NCI-H2196 (cell line): ENCODE data around the gene ANKH.
A peak's percentile ranks its signal among the peaks of the same experiment; 100 is the strongest.
"Not testable (repeated sequence)": the region's sequence is repeated elsewhere in the genome, so short reads cannot be mapped to it uniquely, and the experiment has no call there.

Experiments used
- DNase-seq: peaks from one replicate; lab custom pipeline; 2025; ENCODE audit not compliant: unreplicated experiment; lab: John Stamatoyannopoulos, UW

ANKH gene

DNA sequence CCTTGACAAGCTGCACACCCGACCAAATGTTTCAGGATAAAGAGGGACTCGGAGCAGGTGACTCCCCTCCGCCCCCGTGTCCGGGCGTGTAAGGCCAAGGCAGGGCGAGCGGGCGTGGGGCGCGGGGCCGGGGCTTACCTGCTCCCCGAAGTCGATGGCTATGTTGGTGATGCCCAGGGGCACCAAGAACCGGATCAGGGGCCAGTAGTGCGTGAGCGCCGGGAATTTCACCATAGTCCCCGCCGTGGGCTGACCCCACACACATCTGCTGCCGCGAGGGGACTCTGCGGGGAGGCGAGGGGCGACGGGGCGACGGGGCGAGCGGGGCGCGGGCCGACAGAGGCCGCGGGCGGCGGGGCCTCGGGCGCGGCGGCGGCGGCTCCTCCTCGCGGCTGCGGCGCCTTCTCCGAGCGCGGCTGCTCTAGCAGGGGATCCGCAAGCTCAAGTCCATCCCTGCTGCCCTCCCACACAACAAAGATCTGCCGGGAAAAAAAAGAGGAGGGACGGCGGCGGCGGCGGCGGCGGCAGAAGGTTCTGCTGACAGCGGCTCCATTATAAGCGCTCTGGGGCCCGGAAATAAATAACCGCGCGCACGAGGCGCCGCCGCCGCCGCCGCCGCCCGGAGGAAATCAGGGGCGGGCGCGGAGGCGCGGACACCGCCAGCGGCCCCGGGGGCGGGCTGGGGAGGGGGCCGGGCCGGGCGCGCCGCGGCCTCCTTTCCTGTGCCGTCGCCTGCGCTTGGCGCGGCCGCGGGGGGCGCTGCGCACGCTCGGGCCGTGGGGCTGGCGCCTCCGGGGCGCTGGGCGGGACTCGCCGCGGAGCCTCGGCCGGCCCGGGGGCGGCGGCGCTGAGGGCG is at the start of gene ANKH:
Gene ANKH (minus strand): TSS at position 565 of the 856 bp plus-strand sequence. CDS start 331 bp downstream, at position 234.
- peak; percentile 85 for DNase-seq

GRCh38 chr5:14920121-14920520 is 48.5 kb upstream of the ANKH start:
- DNase-seq = no peak

DNA sequence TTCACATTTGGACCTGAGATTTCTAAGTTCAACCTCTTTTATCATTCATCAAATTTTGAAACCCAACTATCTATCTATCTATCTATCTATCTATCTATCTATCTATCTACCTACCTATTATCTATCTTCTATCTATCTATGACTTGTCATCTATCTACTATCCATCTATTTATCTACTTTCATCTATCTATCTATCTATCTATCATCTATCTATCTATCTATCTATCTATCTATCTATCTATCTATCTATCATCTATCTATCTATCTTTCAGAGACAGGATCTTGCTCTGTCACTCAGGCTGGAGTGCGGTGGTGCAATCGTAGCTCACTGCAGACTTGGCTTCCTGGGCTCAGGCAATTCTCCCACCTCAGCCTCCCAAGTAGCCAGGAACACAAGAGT is 47.5 kb upstream of the ANKH start:
- not testable (repeated sequence) for DNase-seq

- no peak for DNase-seq
Measured at GRCh38 chr5:14917719-14918118, 46.1 kb upstream of the ANKH start.

DNA sequence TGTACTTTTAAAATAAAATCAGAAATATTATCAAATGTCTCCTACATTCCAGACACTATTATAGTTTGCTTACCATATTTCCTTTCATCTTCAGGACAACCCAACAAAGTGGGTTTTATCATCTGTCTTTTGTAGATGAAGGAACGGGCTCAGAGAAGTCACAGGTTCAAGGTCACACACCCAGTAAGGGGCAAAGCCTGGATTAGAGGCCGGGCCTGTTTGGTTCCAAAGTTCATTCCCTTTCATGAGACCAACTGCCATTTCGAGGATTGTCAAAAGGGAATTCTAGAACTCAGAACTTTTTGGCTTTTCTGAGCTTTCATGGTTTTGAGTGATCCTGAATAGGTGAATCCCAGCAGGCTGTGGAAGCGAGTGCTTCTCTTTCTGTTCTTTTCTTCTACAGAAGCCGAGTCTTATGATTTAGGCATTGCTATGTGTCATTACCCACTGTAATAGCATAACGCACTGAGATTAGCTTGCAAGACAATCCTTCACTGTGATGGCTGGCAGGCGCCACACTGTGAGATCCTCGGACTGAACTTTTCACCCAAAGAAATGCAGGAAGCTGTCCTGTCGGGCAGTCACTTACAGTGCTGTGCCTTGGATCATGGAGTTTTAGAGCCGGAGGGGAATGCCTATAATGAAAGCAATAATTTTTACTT is 43.8 kb upstream of the ANKH start:
- no peak for DNase-seq

DNA sequence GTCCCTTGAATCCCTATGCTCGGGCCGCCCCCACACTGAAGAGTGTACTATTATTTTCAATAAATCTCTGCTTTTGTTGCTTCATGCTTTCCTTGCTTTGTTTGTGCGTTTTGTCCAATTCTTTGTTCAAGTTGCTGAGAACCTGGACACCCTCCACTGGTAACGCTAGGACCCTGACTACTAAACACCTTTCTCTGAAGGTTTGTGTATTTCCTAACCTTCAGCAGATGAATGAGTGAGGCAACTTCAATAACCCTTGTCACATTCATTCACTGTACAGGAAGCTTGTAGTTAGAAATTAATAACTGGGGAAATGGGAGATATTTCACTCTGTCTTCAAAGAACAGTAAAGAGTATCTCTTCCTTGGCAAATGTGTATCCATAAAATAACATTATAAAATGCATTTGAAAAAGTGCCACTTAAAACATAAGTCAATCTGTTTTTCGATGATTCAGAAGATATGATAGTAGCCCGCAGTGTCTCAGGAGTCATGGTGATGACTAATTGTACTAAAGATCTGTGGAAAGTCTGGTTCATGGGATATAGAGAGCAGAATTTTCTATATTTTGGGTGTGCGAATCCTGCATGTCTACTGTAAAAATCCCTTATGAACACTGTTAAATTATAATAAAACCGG is 43.2 kb upstream of the ANKH start:
- no peak for DNase-seq

DNA sequence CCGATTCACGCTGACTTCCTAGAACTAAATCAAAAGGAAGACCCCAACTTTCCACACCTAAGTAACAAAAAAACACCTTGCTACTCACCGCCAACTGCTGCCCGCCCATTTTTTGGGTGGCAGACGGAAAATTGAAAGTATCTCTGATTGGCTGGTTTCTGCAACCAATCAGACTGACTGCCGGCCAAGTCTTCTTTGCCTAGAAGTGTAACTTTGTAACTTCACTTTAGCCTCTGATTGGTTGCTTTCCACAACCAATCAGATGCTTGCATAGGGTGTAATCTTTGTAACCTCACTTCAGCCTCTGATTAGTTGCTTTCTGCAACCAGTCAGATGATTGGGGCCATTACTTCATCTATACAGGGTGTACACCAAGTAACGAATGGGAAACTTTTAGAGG is 42.6 kb upstream of the ANKH start:
- no peak for DNase-seq

- DNase-seq = no peak
Measured at GRCh38 chr5:14913096-14913495, 41.5 kb upstream of the ANKH start.

DNA sequence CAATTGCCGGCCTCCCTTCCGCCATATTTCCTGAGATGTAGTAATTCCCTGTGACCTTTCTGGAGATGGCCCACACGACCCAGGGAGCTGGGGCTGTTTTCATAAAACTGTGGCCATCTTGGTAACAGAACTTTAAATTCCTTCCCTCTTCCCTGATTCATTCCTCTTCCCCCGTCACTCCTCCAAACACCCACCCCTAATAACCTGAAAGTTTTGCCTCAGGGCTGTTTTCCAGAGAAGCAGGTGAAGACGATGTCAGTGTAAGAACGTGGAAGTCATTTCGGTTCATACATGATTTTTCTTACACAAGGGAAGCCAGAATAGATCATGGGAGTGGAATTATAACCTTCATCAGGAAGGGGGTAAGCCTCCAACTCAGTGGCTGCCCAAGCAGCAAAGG is 40.6 kb upstream of the ANKH start:
- DNase-seq = no peak

DNA sequence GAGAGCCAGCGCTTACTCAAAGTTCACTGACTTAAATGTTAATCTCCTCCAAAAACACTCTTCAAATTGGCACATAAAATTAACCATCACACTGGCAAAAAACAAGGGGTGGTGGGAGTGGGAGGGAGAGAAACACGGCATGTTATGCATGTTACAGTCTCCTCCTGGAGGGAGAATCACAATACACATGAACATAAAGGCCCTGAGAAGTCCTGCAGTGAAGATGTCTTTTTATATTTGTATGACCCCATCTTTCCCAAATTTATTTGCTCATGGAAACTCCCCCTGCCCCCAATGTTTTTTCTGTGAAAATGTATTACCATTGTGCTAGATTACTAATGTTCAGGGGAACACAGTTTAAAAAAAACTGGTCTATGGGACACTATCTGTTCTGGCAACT is 37.8 kb upstream of the ANKH start:
- no peak for DNase-seq

- no peak for DNase-seq
Measured at GRCh38 chr5:14908172-14908571, 36.6 kb upstream of the ANKH start.

- DNase-seq = no peak
Measured at GRCh38 chr5:14906628-14907027, 35.0 kb upstream of the ANKH start.

DNA sequence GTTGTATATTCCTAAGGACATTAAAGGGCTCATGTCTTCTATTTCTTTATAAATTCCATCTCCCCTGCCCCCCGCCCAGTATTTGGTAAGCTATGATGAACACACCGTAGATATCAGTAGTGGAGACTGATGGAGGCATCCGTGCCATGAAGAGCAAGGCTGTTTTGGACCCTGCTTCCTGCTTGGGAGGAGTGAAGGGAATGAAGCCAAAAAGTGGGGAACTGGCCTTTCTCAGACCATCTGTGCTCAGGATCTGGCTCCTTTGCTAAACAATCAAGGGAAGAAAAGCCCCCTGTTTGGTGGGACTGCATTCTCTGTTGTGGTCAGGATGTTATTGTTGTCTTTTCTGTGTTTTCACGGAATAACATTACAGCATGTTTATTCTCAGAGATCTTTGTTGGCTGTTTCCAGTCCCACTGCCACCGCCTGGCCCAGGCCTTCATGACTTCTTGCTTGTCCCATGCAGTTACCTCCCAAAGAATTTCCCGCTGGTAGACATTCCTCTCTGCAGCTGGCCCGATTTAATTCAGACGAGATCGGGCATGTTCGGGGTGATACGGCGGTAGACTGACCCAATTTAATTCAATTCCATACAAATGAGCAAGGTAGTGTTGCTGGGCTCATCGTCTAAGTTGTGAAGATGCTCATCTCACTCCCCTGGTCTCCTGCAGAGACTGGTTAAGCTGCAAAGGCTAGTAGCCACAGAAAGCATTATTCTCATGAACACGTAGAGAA is 31.4 kb upstream of the ANKH start:
- no peak for DNase-seq

DNA sequence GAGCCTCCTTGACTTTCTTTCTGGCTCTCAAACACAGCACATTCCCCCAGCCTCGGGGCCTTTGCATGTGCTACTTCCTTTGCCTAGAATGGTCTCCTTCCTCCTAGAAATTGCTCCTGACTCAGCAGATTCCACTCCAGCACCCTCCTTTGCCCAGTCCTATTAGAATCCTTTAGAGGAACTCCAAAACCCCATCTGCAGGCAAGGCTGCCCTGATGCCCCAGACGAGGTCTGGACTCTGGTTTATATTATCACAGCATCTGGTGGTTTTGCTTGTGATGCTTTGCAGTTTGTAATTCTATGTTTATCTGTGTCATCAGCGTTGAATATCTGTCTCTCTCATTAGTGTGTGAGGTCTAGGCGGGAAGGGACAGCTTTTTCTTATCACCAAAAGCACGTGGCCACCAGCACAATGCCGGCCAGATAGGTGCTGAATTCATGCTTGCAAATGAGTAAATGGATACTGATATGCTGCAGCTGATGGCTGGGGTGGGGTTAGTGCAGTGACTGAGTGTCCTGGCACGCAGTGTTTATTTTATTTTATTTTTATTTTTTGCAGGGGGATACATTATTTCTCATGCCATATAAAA is 30.0 kb upstream of the ANKH start:
- no peak for DNase-seq

DNA sequence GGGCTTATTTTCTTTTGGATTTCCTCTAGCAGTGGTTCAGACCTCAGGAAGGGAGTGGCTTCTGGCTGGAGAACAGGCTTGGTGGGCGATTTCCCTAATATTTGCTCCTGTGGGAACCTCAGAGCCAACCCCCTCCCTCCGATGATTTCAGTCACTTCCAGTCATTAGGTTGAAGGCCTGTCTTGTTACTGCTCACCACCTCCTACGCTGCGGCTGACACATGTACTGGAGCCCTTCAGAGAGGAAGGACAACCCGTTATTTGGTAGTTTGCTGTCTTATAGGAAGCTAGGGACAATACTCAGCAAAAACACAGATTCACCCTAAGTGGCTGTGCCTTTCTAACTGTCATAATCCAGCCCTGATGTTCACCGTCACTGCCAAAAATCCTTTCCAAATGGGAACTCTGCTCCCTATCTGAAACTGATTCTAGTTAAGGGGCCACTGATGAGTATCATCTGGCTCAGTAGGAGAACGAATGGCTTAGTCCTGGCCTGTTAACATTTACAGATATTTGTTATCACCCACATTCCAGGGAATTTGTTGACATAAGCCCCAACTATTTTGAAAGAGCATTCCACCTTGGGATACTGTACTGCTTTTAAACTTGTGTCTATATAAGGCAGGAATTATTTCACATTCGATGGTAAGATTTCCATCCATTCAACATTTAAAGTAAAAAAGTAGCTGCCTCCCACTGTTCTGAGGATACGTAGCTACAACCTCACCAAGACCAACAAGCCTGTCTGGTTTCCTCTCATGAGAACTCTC is 29.3 kb upstream of the ANKH start:
- no peak for DNase-seq

- DNase-seq = no peak
Measured at GRCh38 chr5:14896131-14896530, 24.6 kb upstream of the ANKH start.

DNA sequence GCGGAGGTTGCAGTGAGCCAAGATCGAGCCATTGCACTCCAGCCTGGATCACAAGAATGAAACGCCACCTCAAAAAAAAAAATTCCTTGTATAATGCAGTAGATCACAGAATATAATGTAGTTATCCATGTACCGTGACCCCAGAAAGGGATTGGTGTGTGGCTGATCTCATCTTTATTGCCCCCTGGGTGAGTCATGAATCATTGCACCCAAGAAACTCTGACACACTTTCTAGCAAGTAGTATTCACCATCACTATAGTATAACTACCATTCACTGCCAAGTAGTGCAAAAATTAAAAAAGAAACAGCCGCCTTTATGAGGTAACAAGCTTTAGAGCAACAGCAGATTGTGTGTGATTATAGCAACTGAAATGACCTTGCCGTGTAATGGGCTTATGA is 23.7 kb upstream of the ANKH start:
- no peak for DNase-seq

- no peak for DNase-seq
Measured at GRCh38 chr5:14894748-14895147, 23.2 kb upstream of the ANKH start.

- no peak for DNase-seq
Measured at GRCh38 chr5:14893381-14893780, 21.8 kb upstream of the ANKH start.

GRCh38 chr5:14890846-14891245 is 19.3 kb upstream of the ANKH start:
- DNase-seq = no peak
